GM18951 (cell line): ENCODE data around the gene EN2.

Source experiments
- POLR2A ChIP-seq: IDR thresholded peaks from 4 replicates; pipeline ENCODE4 v1.6.1; 2011; ENCODE audit warnings: mild to moderate bottlenecking; ENCODE audit not compliant: insufficient read length, insufficient read depth; ENCODE audit errors: extremely low read depth
- in situ Hi-C: fragments of 300-500 bp; cut with MboI; formaldehyde crosslinking; loops from one replicate; pipeline ENCODE4 v1.12.0; 2022; ENCODE audit warnings: low sequenced_read_pairs, mixed read lengths, inconsistent platforms; ENCODE audit not compliant: unreplicated experiment

Gene EN2

GRCh38 chr7:155484483-155485399, 26.8 kb downstream of the EN2 start:
- no peak for TF ChIP-seq POLR2A
- in situ Hi-C loops, result no loop called here

GRCh38 chr7:155486783-155487508, 29.0 kb downstream of the EN2 start:
- TF ChIP-seq POLR2A, result no peak

GRCh38 chr7:155487509-155488482, 29.9 kb downstream of the EN2 start:
- TF ChIP-seq POLR2A, result no peak
- in situ Hi-C loops, result no loop called here

More at GRCh38 chr7:155486783-155487508, 29.0 kb downstream of the EN2 start:
- in situ Hi-C loops, result no loop called here

GRCh38 chr7:155488483-155489127, 30.7 kb downstream of the EN2 start:
- in situ Hi-C loops, result no loop called here
- no peak for TF ChIP-seq POLR2A

- in situ Hi-C loops, result no loop called here
- TF ChIP-seq POLR2A, result no peak
These were observed 31.4 kb downstream of the EN2 start for GRCh38 chr7:155489158-155489840.

- TF ChIP-seq POLR2A, result peak; percentile 8
- in situ Hi-C loops, result no loop called here
These were observed 32.1 kb downstream of the EN2 start for GRCh38 chr7:155489862-155490696.

- in situ Hi-C loops, result no loop called here
- peak; percentile 22 for TF ChIP-seq POLR2A
These were observed 33.0 kb downstream of the EN2 start for GRCh38 chr7:155490697-155491628.

GRCh38 chr7:155491812-155492211, 33.9 kb downstream of the EN2 start:
- TF ChIP-seq POLR2A, result no peak
- in situ Hi-C loops, result no loop called here

GRCh38 chr7:155493744-155494538, 36.0 kb downstream of the EN2 start:
- in situ Hi-C loops, result no loop called here
- TF ChIP-seq POLR2A, result no peak
